Measurements from ENCODE around the gene IDH1.

Gene IDH1

DNA sequence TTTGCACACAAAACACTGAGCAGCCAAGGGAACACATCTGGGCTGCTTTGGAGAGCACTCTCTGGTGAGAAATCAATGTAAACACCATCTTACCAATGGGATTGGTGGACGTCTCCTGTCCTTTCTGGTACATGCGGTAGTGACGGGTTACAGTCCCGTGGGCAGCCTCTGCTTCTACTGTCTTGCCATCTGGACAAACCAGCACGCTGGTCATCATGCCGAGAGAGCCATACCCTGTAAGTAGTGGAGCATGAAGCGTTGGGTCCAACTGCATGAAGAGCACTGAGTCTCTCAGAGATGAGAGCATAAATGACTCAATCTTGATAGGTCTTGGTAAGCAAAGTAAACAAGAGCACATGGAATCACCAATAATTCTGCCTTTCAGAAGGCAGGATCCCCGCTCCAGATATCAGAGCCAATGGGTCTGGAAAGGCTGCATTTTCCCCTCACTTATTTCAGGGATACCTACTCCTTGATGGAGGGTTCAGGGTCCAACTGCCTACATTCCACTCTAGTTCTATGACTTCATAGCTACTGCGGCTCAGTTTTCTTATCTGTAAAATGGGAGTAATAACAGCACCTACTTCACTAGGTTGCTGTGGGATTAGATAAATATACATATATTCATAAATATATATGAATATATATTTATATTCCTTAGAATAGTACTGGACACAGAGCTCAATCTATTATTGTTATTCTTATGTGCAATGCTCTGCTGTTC lies 14.9 kb downstream of the IDH1 start:
- POLR2A ChIA-PET, result no interaction called here
- no peak for DNase-seq (ENCODE audit: extremely low spot score)
- CTCF ChIA-PET, result interaction anchor here (0.5 kb wide), 1 partner anchor 1773 kb away, joined by 3 read pairs; no protein-coding TSS in a partner anchor
- TF ChIP-seq, protein P1, sequence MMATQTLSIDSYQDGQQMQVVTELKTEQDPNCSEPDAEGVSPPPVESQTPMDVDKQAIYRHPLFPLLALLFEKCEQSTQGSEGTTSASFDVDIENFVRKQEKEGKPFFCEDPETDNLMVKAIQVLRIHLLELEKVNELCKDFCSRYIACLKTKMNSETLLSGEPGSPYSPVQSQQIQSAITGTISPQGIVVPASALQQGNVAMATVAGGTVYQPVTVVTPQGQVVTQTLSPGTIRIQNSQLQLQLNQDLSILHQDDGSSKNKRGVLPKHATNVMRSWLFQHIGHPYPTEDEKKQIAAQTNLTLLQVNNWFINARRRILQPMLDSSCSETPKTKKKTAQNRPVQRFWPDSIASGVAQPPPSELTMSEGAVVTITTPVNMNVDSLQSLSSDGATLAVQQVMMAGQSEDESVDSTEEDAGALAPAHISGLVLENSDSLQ (IDR thresholded peaks at IDR 0.05), result no peak
- TF ChIP-seq CTBP1 (IDR thresholded peaks at IDR 0.05; ENCODE audit: borderline replicate concordance) (no peak), ELF4 (IDR thresholded peaks at IDR 0.05) (no peak), FOXK2 (IDR thresholded peaks at IDR 0.05) (no peak), NFRKB (IDR thresholded peaks at IDR 0.05) (no peak), BHLHE40 (IDR thresholded peaks at IDR 0.05; ENCODE audit: borderline replicate concordance) (no peak), SUZ12 (IDR thresholded peaks at IDR 0.05) (no peak), FOXM1 (IDR thresholded peaks at IDR 0.05; ENCODE audit: borderline replicate concordance) (no peak), L3MBTL2 (conservative IDR thresholded peaks at IDR 0.05) (no peak), ZNF384 (IDR thresholded peaks at IDR 0.05) (no peak), TARDBP (IDR thresholded peaks at IDR 0.05) (no peak), HDGF (IDR thresholded peaks at IDR 0.05; ENCODE audit: borderline replicate concordance) (no peak)

DNA sequence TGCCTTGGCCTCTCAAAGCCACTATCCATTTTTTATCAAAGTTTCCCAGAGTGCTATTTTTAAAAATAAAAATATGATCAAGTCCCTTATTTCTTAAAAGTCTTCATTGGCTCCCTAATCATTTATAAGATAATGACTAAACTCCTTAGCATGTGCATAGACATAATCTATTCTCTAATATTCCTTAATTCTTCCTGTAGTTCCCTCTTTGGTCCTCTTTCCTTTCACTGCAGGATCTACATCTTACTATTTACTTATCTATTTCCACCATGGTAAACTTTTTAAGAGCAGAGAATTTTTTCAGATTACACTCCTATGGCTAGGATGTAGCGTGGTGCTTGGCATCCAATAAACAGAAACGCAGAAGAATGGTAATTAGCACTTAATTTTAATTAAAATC lies 19.0 kb downstream of the IDH1 start:
- CTCF ChIA-PET, result no interaction called here
- TF ChIP-seq ZNF384 (IDR thresholded peaks at IDR 0.05) (no peak), BHLHE40 (IDR thresholded peaks at IDR 0.05; ENCODE audit: borderline replicate concordance) (no peak), ARNT (IDR thresholded peaks at IDR 0.05) (no peak)
- POLR2A ChIA-PET, result no interaction called here

DNA sequence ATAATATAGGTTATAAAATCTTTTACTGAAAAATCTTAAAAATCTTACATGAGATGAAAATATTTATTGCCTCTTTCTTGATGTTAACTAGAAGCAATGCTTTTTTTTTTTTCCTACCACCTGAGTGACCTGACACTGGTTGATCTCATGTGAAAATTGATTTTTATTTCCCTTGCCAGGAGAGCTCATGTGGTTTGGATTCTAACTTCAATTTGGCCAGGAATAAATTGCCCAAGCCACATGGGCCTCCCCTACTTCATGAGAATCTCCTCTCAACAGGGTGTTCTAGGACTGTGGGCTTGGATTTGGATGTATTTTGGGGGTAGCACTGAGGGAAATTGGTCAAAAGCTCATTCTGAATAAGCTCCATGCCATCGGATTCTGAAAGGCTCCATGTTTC lies 20.1 kb downstream of the IDH1 start:
- TF ChIP-seq, protein P1 (IDR thresholded peaks at IDR 0.05), result no peak
- TF ChIP-seq CTBP1 (IDR thresholded peaks at IDR 0.05; ENCODE audit: borderline replicate concordance), result no peak
- no peak for TF ChIP-seq FOXM1 (IDR thresholded peaks at IDR 0.05; ENCODE audit: borderline replicate concordance)
- no peak for TF ChIP-seq LEF1 (IDR thresholded peaks at IDR 0.05; ENCODE audit: borderline replicate concordance)
- TF ChIP-seq ELF4 (IDR thresholded peaks at IDR 0.05), result no peak
- no peak for TF ChIP-seq ARNT (IDR thresholded peaks at IDR 0.05)
- no peak for TF ChIP-seq ZNF384 (IDR thresholded peaks at IDR 0.05)
- TF ChIP-seq BHLHE40 (IDR thresholded peaks at IDR 0.05; ENCODE audit: borderline replicate concordance), result no peak
- no peak for TF ChIP-seq L3MBTL2 (conservative IDR thresholded peaks at IDR 0.05)
- no peak for TF ChIP-seq FOXA1 (IDR thresholded peaks at IDR 0.05)
- no peak for TF ChIP-seq TARDBP (IDR thresholded peaks at IDR 0.05)
- no peak for TF ChIP-seq NFRKB (IDR thresholded peaks at IDR 0.05)
- no peak for TF ChIP-seq HDGF (IDR thresholded peaks at IDR 0.05; ENCODE audit: borderline replicate concordance)
- TF ChIP-seq SUZ12 (IDR thresholded peaks at IDR 0.05), result no peak
- no peak for TF ChIP-seq FOXK2 (IDR thresholded peaks at IDR 0.05)
- no peak for TF ChIP-seq SP1 (IDR thresholded peaks at IDR 0.05)
- CTCF ChIA-PET, result interaction anchor here (0.6 to 1.6 kb wide), 3 partner anchors 9 to 62 kb away, joined by 3 to 4 read pairs (median 3); no protein-coding TSS in a partner anchor
- POLR2A ChIA-PET, result no interaction called here
- no peak for DNase-seq (ENCODE audit: extremely low spot score)

More for the DNA sequence above, 19.0 kb downstream of the IDH1 start:
- DNase-seq (ENCODE audit: extremely low spot score), result no peak

DNA sequence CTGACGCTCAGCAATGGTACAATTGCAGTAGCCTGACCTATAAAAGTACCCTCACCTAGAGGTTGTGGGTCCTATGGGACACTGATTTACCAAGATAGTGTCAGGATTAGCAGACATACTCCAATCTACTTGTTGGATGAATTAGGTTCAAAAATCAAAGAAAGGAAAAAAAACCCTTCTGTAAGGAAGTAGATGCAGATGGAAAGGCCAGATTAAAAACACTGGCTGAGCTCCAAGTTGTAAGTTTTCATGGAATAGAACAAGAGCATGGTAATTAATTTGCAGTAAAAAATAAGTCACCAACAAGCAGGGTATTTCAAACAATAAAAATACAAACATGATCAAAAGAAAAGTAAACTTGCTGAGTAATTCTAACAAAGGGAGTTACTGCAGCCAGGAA lies 26.4 kb downstream of the IDH1 start:
- TF ChIP-seq ARNT (IDR thresholded peaks at IDR 0.05), result no peak
- no peak for TF ChIP-seq CTBP1 (IDR thresholded peaks at IDR 0.05; ENCODE audit: borderline replicate concordance)
- TF ChIP-seq LEF1 (IDR thresholded peaks at IDR 0.05; ENCODE audit: borderline replicate concordance), result no peak
- no peak for TF ChIP-seq SP1 (IDR thresholded peaks at IDR 0.05)
- no peak for TF ChIP-seq FOXA1 (IDR thresholded peaks at IDR 0.05)
- TF ChIP-seq L3MBTL2 (conservative IDR thresholded peaks at IDR 0.05), result no peak
- no peak for TF ChIP-seq BHLHE40 (IDR thresholded peaks at IDR 0.05; ENCODE audit: borderline replicate concordance)
- no peak for TF ChIP-seq TARDBP (IDR thresholded peaks at IDR 0.05)
- TF ChIP-seq FOXM1 (IDR thresholded peaks at IDR 0.05; ENCODE audit: borderline replicate concordance), result no peak
- no peak for TF ChIP-seq ZNF384 (IDR thresholded peaks at IDR 0.05)
- no peak for TF ChIP-seq NFRKB (IDR thresholded peaks at IDR 0.05)
- no peak for TF ChIP-seq HDGF (IDR thresholded peaks at IDR 0.05; ENCODE audit: borderline replicate concordance)
- TF ChIP-seq SUZ12 (IDR thresholded peaks at IDR 0.05), result no peak
- no peak for TF ChIP-seq FOXK2 (IDR thresholded peaks at IDR 0.05)
- POLR2A ChIA-PET, result no interaction called here
- DNase-seq (ENCODE audit: extremely low spot score), result no peak
- CTCF ChIA-PET, result interaction anchor here (1.3 kb wide), 1 partner anchor 53 kb away, joined by 4 read pairs; no protein-coding TSS in a partner anchor

DNA sequence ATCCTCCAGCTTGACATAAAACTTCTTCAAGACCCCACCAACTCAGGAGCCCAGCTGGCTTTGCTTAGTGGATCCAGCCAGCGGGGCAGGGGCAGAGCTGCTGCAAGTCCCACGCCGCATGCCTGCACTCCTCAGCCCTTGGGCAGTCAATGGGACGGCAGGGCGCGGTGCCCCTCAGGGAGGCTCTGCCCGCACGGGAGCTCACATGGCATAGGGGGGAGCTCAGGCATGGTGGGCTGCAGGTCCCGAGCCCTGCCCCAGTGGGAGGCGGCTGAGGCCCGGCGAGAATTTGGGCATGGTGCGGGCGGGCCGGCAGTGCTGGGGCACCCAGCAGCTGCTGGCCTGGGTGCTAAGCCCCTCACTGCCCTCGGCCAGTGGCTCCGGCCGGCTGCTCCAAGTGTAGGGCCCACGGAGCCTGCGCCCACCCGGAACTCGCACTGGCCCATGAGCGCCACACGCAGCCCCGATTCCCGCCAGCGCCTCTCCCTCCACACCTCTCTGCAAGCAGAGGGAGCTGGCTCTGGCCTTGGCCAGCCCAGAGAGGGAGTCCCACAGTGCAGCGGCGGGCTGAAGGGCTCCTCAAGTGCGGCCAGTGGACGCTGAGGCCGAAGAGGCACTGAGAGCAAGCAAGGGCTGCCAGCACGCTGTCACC lies 27.2 kb downstream of the IDH1 start:
- no peak for DNase-seq (ENCODE audit: extremely low spot score)
- ChIA-PET POLR2A (no interaction called here), CTCF (no interaction called here)
- no peak for TF ChIP-seq HDGF (IDR thresholded peaks at IDR 0.05; ENCODE audit: borderline replicate concordance)
- TF ChIP-seq FOXA1 (IDR thresholded peaks at IDR 0.05), result no peak
- no peak for TF ChIP-seq LEF1 (IDR thresholded peaks at IDR 0.05; ENCODE audit: borderline replicate concordance)
- no peak for TF ChIP-seq SUZ12 (IDR thresholded peaks at IDR 0.05)
- TF ChIP-seq CTBP1 (IDR thresholded peaks at IDR 0.05; ENCODE audit: borderline replicate concordance), result no peak
- TF ChIP-seq BHLHE40 (IDR thresholded peaks at IDR 0.05; ENCODE audit: borderline replicate concordance), result no peak
- TF ChIP-seq ZNF384 (IDR thresholded peaks at IDR 0.05), result no peak
- TF ChIP-seq, protein P1 (IDR thresholded peaks at IDR 0.05), result no peak
- no peak for TF ChIP-seq ELF4 (IDR thresholded peaks at IDR 0.05)
- no peak for TF ChIP-seq L3MBTL2 (conservative IDR thresholded peaks at IDR 0.05)
- no peak for TF ChIP-seq NFRKB (IDR thresholded peaks at IDR 0.05)
- TF ChIP-seq FOXM1 (IDR thresholded peaks at IDR 0.05; ENCODE audit: borderline replicate concordance), result no peak
- no peak for TF ChIP-seq ARNT (IDR thresholded peaks at IDR 0.05)
- TF ChIP-seq SP1 (IDR thresholded peaks at IDR 0.05), result no peak
